OCI-LY7 (cell line): ENCODE results near the gene TBC1D1. TPM values are rescaled to one million over a fixed set of nuclear protein-coding genes. Genes with fewer than 3 reads are reported as not detected.

Experiments used
- BruUV-seq: library from RNA; stranded (reverse); fragments of 400-500 nt; replicated peaks from 2 replicates; lab custom pipeline; 2021; lab: Mats Ljungman, UMichigan
- CTCF ChIA-PET: fragments of 300-600 bp; sonication (Branson Sonifier 250); formaldehyde crosslinking; loops from one replicate; lab custom pipeline; 2022; ENCODE audit warnings: antibody characterized with exemption; ENCODE audit not compliant: unreplicated experiment; lab: Charles Lee
- POLR2A ChIA-PET: fragments of 300-600 bp; sonication (Branson Sonifier 250); formaldehyde crosslinking; loops from one replicate; lab custom pipeline; 2022; ENCODE audit warnings: antibody characterized with exemption; lab: Charles Lee
- DNase-seq: peaks from one replicate; pipeline ENCODE4 v3.0.0-alpha.2; 2015; ENCODE audit warnings: low spot score
- H2AFZ ChIP-seq: fragments of 200-600 bp; sonication (generic), shearing (Covaris generic); 2 replicates; pipeline ENCODE4 v1.6.1; 2014; ENCODE audit warnings: mild to moderate bottlenecking, antibody characterized with exemption, low read length, moderate library complexity
- H3K27ac ChIP-seq: fragments of 200-600 bp; sonication (generic); 2 replicates; pipeline ENCODE4 v1.5.1; 2014; ENCODE audit warnings: mixed run types, low read depth, mild to moderate bottlenecking, moderate library complexity, low read length, inconsistent platforms; ENCODE audit not compliant: poor library complexity, severe bottlenecking
- H3K36me3 ChIP-seq: fragments of 200-600 bp; sonication (generic); 2 replicates; pipeline ENCODE4 v1.6.1; 2014; ENCODE audit warnings: mild to moderate bottlenecking, antibody characterized with exemption, low read length, moderate library complexity, mixed read lengths; ENCODE audit not compliant: insufficient read depth
- H3K4me1 ChIP-seq: fragments of 200-600 bp; sonication (generic); 2 replicates; pipeline ENCODE4 v1.5.1; 2014; ENCODE audit warnings: mild to moderate bottlenecking, low read length; ENCODE audit not compliant: insufficient read depth, poor library complexity, severe bottlenecking
- H3K4me2 ChIP-seq: fragments of 200-600 bp; sonication (generic); 2 replicates; pipeline ENCODE4 v1.6.1; 2014; ENCODE audit warnings: mild to moderate bottlenecking, low read length
- H3K4me3 ChIP-seq: fragments of 200-600 bp; sonication (generic); 2 replicates; pipeline ENCODE4 v1.5.1; 2014; ENCODE audit warnings: mild to moderate bottlenecking, low read depth, low read length; ENCODE audit not compliant: poor library complexity, severe bottlenecking
- H3K79me2 ChIP-seq: fragments of 200-600 bp; sonication (generic); 2 replicates; pipeline ENCODE4 v1.6.1; 2016; ENCODE audit warnings: low read depth, mild to moderate bottlenecking, low read length, moderate library complexity, mixed read lengths; ENCODE audit not compliant: insufficient read depth
- H3K9me2 ChIP-seq: fragments of 200-600 bp; sonication (generic); 2 replicates; pipeline ENCODE4 v1.6.1; 2016; ENCODE audit warnings: mild to moderate bottlenecking, low read length, mixed read lengths; ENCODE audit not compliant: insufficient read depth
- H3K9me3 ChIP-seq: fragments of 200-600 bp; sonication (generic); 2 replicates; pipeline ENCODE4 v1.6.1; 2014; ENCODE audit warnings: mild to moderate bottlenecking, mixed run types, low read length, mixed read lengths
- H4K20me1 ChIP-seq: fragments of 200-600 bp; sonication (generic); 2 replicates; pipeline ENCODE4 v1.6.1; 2014; ENCODE audit warnings: mild to moderate bottlenecking, antibody characterized with exemption, low read length, moderate library complexity, mixed read lengths; ENCODE audit not compliant: insufficient read depth
- EZH2phosphoT487 ChIP-seq: fragments of 200-600 bp; sonication (generic); IDR thresholded peaks from 2 replicates; pipeline ENCODE4 v1.6.1; 2018; ENCODE audit warnings: low read depth, borderline replicate concordance, mild to moderate bottlenecking, mixed run types, antibody characterized with exemption, low read length, moderate library complexity, mixed read lengths
- intact Hi-C: fragments of 100-400 bp; cut with micrococcal nuclease; formaldehyde crosslinking; loops from one replicate; pipeline ENCODE4 v1.10.0; 2022; ENCODE audit not compliant: unreplicated experiment
- total RNA-seq, 2 experiments: library from RNA; depleted of rRNA in 1 of 2; stranded (reverse); fragments of >200 nt in 1 of 2; shearing (Covaris generic) in 1 of 2; gene quantifications; 2 replicates each; pipeline ENCODE4 v1.2.3, GENCODE V29; 2014 to 2022
- TF ChIP-seq, protein P1 (sequence below): fragments of 200-600 bp; sonication (generic); conservative IDR thresholded peaks from 2 replicates; pipeline ENCODE4 v1.5.1; 2014; ENCODE audit warnings: mild to moderate bottlenecking, antibody characterized with exemption, low read length, moderate library complexity, mixed read lengths

Gene TBC1D1
- total RNA-seq, 2 experiments from 2014 or later = 539 to 545 TPM

GRCh38 chr4:38153387-38153760 is 262.5 kb downstream of the TBC1D1 start:
- H3K4me2 ChIP-seq = no peak overlapping the region
- H4K20me1 ChIP-seq = no peaks in the 10 kb centered on the region
- H3K4me1 ChIP-seq = no peaks in the 10 kb centered on the region
- TF ChIP-seq, protein P1, sequence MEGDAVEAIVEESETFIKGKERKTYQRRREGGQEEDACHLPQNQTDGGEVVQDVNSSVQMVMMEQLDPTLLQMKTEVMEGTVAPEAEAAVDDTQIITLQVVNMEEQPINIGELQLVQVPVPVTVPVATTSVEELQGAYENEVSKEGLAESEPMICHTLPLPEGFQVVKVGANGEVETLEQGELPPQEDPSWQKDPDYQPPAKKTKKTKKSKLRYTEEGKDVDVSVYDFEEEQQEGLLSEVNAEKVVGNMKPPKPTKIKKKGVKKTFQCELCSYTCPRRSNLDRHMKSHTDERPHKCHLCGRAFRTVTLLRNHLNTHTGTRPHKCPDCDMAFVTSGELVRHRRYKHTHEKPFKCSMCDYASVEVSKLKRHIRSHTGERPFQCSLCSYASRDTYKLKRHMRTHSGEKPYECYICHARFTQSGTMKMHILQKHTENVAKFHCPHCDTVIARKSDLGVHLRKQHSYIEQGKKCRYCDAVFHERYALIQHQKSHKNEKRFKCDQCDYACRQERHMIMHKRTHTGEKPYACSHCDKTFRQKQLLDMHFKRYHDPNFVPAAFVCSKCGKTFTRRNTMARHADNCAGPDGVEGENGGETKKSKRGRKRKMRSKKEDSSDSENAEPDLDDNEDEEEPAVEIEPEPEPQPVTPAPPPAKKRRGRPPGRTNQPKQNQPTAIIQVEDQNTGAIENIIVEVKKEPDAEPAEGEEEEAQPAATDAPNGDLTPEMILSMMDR = no peak
- no peak for TF ChIP-seq EZH2phosphoT487
- DNase-seq = no peak
- BruUV-seq = no TSS peak
- no peaks in the 10 kb centered on the region for H3K9me3 ChIP-seq
- intact Hi-C loops = no loop called here
- H3K36me3 ChIP-seq = no peaks in the 10 kb centered on the region
- no peak overlapping the region for H3K27ac ChIP-seq
- POLR2A ChIA-PET = interaction anchor here (0.5 to 1.0 kb wide), 3 partner anchors 8 to 1469 kb away, joined by 3 to 4 read pairs (median 3); no protein-coding TSS in a partner anchor
- no peak overlapping the region for H2AFZ ChIP-seq
- H3K4me3 ChIP-seq = no peak overlapping the region
- no peaks in the 10 kb centered on the region for H3K79me2 ChIP-seq
- no peaks in the 10 kb centered on the region for H3K9me2 ChIP-seq
- CTCF ChIA-PET = no interaction called here

GRCh38 chr4:38154252-38154651 is 263.4 kb downstream of the TBC1D1 start:
- Histone ChIP-seq H3K36me3 (no peaks in the 10 kb centered on the region), H3K4me2 (no peak overlapping the region), H3K9me2 (no peaks in the 10 kb centered on the region), H3K4me1 (no peaks in the 10 kb centered on the region), H3K9me3 (no peaks in the 10 kb centered on the region), H2AFZ (no peak overlapping the region), H3K27ac (no peak overlapping the region), H4K20me1 (no peaks in the 10 kb centered on the region), H3K79me2 (no peaks in the 10 kb centered on the region), H3K4me3 (no peak overlapping the region)
- TF ChIP-seq, protein P1 = no peak
- TF ChIP-seq EZH2phosphoT487 = no peak
- POLR2A ChIA-PET = no interaction called here
- intact Hi-C loops = no loop called here
- no peak for DNase-seq
- CTCF ChIA-PET = no interaction called here
- BruUV-seq = no TSS peak

DNA sequence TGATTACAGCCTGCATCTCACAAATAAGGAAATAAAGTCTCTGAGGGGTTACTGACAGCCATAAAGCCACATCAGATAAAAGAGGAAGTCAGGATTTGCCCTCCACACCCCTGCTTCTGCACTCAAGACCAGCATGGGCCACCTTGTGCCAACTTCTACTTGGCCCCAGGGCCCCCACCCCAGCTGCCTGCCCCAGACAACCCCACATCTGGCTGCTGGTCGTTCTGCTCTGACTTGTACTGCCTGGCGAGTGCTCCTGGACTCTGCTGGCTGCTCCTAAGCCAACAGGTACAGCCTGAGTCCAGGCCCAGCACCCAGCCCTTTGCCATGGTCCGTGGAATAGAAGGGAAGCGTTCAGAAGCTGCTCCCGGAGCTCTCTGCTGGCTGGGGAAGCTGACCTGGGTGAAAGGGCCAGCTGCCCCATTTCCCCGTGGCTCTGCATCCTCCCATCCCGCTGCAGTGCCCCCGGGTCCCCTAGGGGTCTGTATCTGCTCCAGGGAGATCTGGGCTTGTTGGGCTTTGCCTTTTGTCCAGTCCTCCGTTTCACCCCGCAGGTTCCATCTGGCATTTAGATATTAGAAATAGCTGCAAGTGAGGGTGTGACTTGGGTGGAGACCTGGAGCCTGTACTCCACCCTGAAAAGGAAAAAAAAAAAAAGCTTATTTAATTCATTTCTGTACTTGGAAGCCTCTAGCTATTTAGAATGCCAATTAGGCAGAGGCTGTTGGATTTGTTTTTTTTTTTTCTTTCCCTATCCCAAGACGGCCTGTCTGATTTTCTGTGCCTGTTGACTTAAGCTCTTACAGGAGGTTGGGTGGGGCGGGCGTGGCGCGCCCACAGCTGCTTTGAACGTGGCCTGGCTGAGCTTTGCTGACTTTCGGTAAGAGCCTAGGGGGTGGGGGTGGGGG is 264.1 kb downstream of the TBC1D1 start:
- Histone ChIP-seq H3K9me3 (no peaks in the 10 kb centered on the region), H3K4me2 (no peak overlapping the region), H3K27ac (no peak overlapping the region), H2AFZ (no peak overlapping the region), H3K79me2 (no peaks in the 10 kb centered on the region), H3K36me3 (no peaks in the 10 kb centered on the region), H3K4me1 (no peaks in the 10 kb centered on the region), H3K9me2 (no peaks in the 10 kb centered on the region), H4K20me1 (no peaks in the 10 kb centered on the region), H3K4me3 (no peak overlapping the region)
- TF ChIP-seq EZH2phosphoT487 = no peak
- TF ChIP-seq, protein P1 = no peak
- DNase-seq = peak; percentile 20
- CTCF ChIA-PET = interaction anchor here (0.5 kb wide), 1 partner anchor 514 kb away, joined by 5 read pairs; no protein-coding TSS in a partner anchor
- POLR2A ChIA-PET = interaction anchor here (0.5 to 0.7 kb wide), 2 partner anchors 85 to 1779 kb away, joined by 3 to 4 read pairs; no protein-coding TSS in a partner anchor
- no TSS peak for BruUV-seq
- intact Hi-C loops = no loop called here
